ENCODE data around the gene ZBTB17.

Gene ZBTB17

GRCh38 chr1:15943328-15943991 lies 32.4 kb downstream of the ZBTB17 start:
- in situ Hi-C loops (cut with HindIII; ENCODE audit: low pct_ligation_motif_present, low sequenced_read_pairs) = no loop called here

GRCh38 chr1:15942661-15943327 lies 33.1 kb downstream of the ZBTB17 start:
- no peak overlapping the region for H3K27ac ChIP-seq
- no peak overlapping the region for H3K4me3 ChIP-seq (ENCODE audit: low read depth, low read length)
- H3K27me3 ChIP-seq (replicated peaks) = no peaks in the 10 kb centered on the region
- H3K36me3 ChIP-seq (replicated peaks) = peaks cover 73% of the 10 kb centered on the region
- in situ Hi-C loops (cut with HindIII; ENCODE audit: low pct_ligation_motif_present, low sequenced_read_pairs) = no loop called here
- no peak for DNase-seq
- no peak for TF ChIP-seq CTCF (IDR thresholded peaks at IDR 0.05; ENCODE audit: low read depth, low read length, missing control alignments)

More at GRCh38 chr1:15943328-15943991, 32.4 kb downstream of the ZBTB17 start:
- no peak for TF ChIP-seq CTCF (IDR thresholded peaks at IDR 0.05; ENCODE audit: low read depth, low read length, missing control alignments)
- Histone ChIP-seq H3K36me3 (replicated peaks) (peaks cover 77% of the 10 kb centered on the region), H3K27ac (no peak overlapping the region), H3K4me3 (ENCODE audit: low read depth, low read length) (no peak overlapping the region), H3K27me3 (replicated peaks) (no peaks in the 10 kb centered on the region)
- no peak for DNase-seq

- Histone ChIP-seq H3K27ac (no peak overlapping the region), H3K36me3 (replicated peaks) (peaks cover 69% of the 10 kb centered on the region), H3K4me3 (ENCODE audit: low read depth, low read length) (no peak overlapping the region), H3K27me3 (replicated peaks) (no peaks in the 10 kb centered on the region)
- no peak for TF ChIP-seq CTCF (IDR thresholded peaks at IDR 0.05; ENCODE audit: low read depth, low read length, missing control alignments)
- no peak for DNase-seq
- in situ Hi-C loops (cut with HindIII; ENCODE audit: low pct_ligation_motif_present, low sequenced_read_pairs) = no loop called here
These were observed 33.8 kb downstream of the ZBTB17 start for GRCh38 chr1:15941899-15942660.

GRCh38 chr1:15941044-15941840 lies 34.7 kb downstream of the ZBTB17 start:
- in situ Hi-C loops (cut with HindIII; ENCODE audit: low pct_ligation_motif_present, low sequenced_read_pairs) = no loop called here
- no peak for DNase-seq
- no peak for TF ChIP-seq CTCF (IDR thresholded peaks at IDR 0.05; ENCODE audit: low read depth, low read length, missing control alignments)
- H3K27ac ChIP-seq = no peak overlapping the region
- peaks cover 69% of the 10 kb centered on the region for H3K36me3 ChIP-seq (replicated peaks)
- H3K4me3 ChIP-seq (ENCODE audit: low read depth, low read length) = no peak overlapping the region
- no peaks in the 10 kb centered on the region for H3K27me3 ChIP-seq (replicated peaks)

GRCh38 chr1:15940110-15941043 lies 35.5 kb downstream of the ZBTB17 start:
- no peak overlapping the region for H3K27ac ChIP-seq
- no peak for DNase-seq
- TF ChIP-seq CTCF (IDR thresholded peaks at IDR 0.05; ENCODE audit: low read depth, low read length, missing control alignments) = no peak
- no peak overlapping the region for H3K4me3 ChIP-seq (ENCODE audit: low read depth, low read length)
- H3K36me3 ChIP-seq (replicated peaks) = peaks cover 72% of the 10 kb centered on the region
- H3K27me3 ChIP-seq (replicated peaks) = no peaks in the 10 kb centered on the region
- in situ Hi-C loops (cut with HindIII; ENCODE audit: low pct_ligation_motif_present, low sequenced_read_pairs) = no loop called here

Data from brain microvascular endothelial cell (primary cell).